Posterior vena cava (tissue), 2 donors: ENCODE data around the gene CFP. TPM values are rescaled to one million over a fixed set of nuclear protein-coding genes. Genes with fewer than 3 reads are reported as not detected.

Experiments
- DNase-seq: peaks from one replicate; pipeline ENCODE4 v3.0.0-alpha.2; 2020; ENCODE audit warnings: low spot score
- intact Hi-C, 2 donors: fragments of 100-400 bp; cut with DNase I; formaldehyde crosslinking; loops; one replicate each; pipeline versions ENCODE4 v1.14.1 to v1.14.2; 2022 to 2023
- total RNA-seq, 2 donors: library from RNA; stranded (reverse); fragmentation: NEBNext Ultra II Directional; extraction: Animal tissue kit (Norgen Biotek cat#: 25700); gene quantifications; one replicate each; pipeline ENCODE4 v1.2.1, GENCODE V29; 2021
- donor health status: DM: yes; HTN: yes; CAD: no.
- donor health status: DM: yes; HTN: yes; CAD: no.

CFP gene
- total RNA-seq, 2 donors from 2014 or later = 3.2 to 10.0 TPM

DNA sequence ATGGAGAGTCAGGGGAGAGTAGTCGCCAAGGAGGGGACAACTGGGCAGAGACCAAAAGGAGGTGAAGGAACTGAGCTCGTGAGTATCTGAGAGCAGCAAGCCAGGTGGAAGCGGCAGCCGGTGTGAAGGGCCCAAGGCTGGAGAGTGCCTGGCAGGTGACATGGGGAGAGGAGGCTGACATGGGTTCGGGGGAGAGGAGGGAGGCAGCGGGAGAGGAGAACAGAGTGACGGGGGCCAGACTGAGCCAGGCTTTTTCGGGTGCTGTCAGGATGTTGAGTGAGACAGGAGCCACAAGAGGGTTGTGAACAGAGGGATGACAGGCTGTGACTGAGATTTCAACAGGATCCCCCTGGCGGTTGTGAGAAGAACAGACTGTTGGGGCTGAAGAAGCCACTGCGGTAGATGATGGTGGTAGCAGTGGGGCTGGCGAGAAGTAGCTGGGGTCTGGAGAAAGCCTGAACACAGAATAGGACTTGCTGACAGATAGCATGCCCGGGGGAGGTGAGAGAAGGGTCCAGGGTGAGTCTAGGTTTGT is 14.9 kb upstream of the CFP start:
- intact Hi-C loops = no loop called here
- DNase-seq = no peak

DNA sequence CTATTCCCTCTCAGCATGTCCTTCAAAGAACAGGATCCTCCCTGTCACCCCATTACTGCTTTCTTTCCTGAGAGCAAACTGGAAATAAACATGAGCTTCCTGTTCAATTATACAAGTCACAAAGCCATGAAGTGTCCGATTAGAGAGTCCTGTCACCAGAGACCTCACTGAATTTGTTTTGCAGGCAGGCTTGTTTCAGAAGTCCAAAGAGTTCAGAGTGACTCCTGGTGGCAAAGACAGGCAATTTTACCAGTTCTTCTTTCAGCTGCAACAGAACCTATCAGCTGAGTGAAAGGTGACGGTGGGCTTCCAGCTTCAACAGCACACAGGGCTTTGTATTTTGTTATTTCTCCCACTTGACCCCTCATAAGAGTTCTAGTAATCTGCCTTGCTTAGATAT is 14.2 kb upstream of the CFP start:
- DNase-seq = no peak
- intact Hi-C loops = no loop called here

DNA sequence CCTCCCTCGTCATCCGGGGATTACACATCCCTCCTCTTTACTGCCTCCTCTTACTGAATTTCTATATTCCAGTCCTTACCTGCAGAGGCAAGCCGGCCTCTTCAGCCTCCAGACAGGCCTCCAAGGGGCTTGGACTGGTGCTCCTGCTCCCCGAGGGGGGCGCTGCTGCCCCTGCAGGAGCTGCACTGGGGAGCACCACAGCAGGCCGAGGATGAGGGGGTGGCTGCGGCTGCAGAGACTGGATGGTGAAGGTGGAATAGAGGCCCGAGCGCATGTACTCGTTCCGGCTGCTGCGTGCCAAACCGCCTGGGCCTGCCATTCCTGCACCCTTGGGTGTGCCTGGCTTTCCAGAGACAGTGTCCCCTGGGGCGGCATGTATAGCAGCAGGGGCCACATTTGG is 9.1 kb upstream of the CFP start:
- no peak for DNase-seq
- intact Hi-C loops = loop anchor here in 1 of 2 donors (5.0 kb wide), 1 partner anchor 862 kb away; no protein-coding TSS in a partner anchor

DNA sequence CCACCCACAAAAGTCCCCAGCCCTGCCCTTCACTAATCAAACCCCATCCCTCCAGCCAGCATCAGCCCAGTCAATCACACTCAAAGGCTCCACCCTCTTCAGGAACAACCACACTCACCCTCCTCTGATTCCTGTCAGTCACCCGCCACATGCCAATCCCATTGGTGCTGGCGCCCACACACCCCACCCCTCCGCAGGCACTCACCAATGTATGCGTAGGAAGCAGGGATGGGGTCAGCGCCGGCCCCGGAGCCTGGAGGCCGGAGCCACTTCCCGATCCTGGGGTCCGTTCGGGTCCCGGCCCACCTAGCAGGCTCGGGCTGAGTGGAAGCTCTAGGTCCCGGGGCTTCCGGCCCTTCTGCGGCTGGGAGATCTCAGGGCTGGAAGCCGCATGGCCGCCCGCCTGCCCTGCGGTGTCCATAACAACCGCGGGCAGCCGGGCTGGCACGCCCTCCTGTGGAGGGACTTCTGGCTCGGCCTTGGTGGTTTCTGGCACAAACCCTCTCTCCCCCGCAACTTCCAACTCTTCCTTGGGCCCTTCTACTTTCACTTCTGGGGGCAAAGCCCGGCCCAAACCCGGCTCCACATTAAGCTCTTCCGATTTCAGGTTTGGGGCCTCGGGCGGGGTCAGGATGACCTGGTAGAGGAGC is 7.9 kb upstream of the CFP start:
- intact Hi-C loops = loop anchor here in 1 of 2 donors (5.0 kb wide), 1 partner anchor 860 kb away; no protein-coding TSS in a partner anchor
- no peak for DNase-seq

DNA sequence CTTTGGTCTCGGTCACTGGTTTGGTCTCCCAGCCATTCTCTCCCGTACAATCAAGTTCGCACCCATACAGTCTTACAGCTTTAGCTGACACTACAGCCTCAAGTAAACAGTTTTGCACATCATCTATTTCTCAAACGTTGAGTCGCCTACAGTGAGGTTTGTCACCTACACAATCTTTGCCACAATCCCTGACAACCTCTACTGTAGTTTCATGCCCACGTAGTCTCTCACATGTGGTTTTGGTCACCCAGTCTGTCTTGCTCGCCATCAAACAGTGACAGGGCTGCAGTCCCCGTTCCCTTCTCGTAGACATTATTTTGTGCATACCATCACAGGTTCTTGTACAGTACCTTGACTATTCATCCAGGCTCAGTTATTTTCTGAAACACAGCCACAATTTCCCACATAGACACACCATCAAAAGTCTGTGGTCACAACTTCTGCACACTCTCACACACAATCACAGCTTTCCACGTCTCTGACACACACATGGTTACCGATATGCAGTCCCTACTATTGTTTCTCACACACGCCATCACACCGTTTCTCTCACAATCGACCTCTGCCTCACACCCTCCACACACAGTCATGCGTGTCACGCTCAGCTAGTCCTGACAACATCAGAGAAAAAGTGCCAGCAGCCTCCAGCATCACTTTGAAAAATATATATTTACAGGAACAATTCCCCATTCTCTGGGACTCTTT is 5.3 kb upstream of the CFP start:
- intact Hi-C loops = loop anchor here in 1 of 2 donors (5.0 kb wide), 1 partner anchor 858 kb away; no protein-coding TSS in a partner anchor
- no peak for DNase-seq

DNA sequence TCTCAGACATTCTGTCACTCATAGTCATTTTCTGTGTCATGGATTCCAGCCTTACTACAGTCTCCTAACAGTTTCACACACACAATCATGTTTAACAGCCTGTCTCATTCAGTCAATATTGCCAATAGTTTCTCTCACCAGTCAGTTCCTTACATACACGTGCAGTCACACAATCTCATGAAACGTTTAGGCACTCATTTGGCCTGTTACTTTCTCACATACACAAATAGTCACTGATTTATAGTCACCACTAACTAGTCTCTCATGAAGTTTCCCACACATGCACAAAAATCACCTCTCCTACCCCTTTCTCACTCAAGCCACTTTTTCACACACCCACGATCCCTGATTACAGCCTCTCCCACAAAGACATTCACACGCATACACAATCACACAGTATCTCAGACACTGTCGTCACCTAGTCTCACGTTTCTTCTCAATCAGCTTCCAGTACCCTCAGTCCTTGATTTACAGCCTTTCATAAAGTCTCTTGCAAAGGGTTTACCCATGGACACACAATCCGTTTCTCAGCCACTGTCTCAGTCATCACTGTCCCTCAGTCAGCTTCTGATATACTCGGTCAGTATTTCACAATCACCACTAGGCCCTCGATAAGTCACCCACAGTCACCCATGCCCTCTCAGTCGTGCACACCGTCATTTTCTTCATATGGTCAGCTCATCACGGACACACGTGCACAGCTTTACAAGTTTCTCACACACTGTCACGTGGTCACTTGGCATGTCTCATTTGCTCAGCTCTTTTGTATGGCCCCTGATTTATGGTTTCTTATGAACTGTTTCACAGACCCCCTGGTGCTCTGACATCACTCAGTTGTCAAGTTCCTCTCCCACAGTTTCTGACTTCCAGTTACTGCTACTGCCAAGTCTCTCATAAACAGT is 4.2 kb upstream of the CFP start:
- intact Hi-C loops = no loop called here

DNA sequence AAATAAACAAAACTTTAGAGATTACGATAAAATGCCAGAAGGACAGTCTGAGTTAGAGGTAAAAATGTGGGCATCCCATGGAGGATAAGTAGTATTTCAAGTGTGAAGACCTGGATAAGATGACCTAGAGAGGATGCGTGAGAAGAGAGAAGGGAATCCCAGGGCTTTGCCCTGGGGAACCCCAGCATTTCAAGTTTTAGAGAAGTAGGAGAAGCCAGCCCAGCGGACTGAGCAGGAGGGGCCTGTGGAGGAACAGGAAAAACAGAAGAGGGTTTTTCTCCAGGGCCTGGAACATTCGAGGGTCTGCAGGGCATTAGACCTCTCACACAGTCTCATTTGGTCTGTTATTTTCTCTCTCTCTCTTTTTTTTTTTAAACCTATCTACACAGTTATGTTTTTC is 2.9 kb upstream of the CFP start:
- intact Hi-C loops = no loop called here

More for the DNA sequence above, 4.2 kb upstream of the CFP start:
- no peak for DNase-seq

DNA sequence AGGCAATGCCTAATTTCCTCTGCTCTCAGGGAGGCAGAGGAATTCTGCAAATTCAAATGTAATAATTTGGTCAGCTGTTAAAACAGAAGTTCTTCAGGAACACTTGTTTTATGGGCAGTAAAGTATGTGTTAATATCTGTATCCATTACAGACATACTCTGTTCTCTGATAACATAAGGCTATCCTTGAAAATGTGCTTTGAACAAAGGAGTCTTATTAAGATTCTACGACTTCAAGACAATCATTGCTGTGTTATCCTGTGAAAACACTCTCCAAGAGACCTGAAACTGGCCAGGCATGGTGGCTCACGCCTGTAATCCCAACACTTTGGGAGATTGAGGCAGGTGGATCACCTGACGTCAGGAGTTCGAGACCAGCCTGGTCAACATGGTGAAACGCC is 1.9 kb upstream of the CFP start:
- intact Hi-C loops = no loop called here
- DNase-seq = no peak

More for the DNA sequence above, 2.9 kb upstream of the CFP start:
- DNase-seq = no peak

DNA sequence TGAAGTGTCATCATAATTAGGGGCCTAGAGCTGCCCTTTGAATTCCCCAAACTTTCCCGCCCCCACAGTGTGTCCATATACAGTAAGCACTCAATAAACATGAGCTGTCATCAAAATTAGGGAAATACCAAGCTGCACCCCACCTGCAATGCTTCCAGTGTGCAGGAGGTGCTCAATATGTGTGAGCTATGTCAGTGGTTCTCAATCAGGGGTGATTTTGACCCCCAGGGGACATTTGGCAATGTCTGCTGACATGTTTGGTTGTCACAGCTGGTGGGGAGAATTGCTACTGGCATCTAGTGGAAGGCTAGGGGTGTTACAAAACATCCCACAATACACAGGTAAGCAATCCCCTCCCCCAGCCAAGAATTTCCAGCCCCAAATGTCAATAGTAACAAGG is 748 bp downstream of the CFP start:
- DNase-seq = no peak
- intact Hi-C loops = no loop called here

DNA sequence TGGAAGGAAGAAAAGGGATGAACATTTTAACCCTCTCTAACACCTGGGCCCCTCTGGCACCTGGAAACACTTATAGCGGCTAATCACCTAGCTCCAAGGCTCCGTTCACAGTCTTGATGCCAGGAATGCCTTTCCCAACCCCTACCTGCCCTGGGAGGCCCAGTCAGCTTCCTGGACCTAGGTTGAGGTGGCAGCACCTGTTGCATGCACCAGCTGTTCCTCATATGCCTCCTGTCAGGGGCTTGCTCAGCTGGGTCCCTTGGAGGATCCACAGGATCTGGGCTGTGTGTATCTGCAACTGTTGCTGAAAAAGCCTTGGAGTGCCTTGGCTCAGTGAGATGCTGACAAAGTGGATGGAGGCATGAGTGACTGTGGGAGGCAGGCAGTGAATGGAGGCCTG is 4.4 kb downstream of the CFP start:
- intact Hi-C loops = no loop called here
- no peak for DNase-seq

DNA sequence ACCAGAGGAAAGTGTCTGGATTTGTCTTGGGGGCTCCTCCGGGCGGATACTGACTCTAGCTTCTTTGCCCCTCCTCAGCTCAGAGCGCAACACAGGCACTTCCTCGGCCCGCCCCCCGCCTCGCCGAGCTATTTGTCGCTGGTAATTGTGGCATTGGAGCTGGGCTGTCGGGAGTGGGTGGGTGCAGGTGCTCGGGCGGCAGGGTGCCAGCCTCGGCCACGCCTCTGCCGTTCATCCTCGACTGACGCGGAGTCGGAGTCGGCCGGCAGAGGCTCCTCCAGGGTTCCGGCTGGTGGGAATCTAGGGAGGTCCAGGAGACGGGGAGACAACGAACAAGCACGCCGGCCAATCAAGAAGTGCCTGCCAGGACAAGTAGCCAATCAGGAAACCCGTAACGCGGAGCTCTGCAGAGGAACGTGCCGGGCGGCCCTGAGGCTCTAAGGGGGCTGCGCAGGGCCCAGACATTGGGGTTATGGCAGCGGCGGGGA is 6.1 kb downstream of the CFP start:
- intact Hi-C loops = no loop called here
- DNase-seq = peak; percentile 84

DNA sequence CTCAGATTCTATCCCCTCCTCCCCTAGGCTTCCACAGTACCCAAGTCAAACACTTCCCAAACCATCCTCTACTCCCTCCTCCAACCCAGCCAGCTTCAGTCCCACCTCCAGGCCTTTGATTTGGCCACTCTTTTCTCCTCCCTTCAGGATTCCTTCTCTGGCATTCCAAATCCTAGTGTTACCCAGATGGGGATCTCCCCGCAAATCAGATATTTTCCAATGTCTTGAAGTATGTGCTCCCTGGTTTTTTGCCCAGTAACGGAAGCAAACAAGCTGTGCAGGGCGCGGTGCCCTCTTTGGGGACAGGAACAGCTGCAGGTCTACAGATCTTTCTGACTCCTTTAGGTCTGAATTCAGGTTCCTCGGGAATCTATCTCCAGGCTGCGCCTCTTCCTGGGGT is 7.9 kb downstream of the CFP start:
- intact Hi-C loops = no loop called here
- DNase-seq = peak; percentile 18

DNA sequence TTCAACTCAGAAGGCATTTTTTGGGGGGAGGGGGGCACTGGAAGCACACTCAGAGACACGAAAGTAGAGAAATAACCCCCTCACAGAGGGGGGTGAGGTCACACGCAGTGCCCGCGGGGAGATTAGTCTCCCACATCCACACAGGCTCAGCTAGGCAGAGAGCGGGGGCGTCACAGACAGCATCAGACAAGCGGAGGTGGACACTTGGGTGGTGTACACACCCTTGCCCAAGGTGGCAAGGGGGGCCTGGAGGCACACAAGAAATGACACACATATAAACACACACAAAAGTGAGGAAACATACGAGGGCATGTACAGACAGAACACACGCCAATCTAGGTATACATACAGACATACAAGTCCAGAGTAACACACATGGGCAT is 9.4 kb downstream of the CFP start:
- intact Hi-C loops = no loop called here

DNA sequence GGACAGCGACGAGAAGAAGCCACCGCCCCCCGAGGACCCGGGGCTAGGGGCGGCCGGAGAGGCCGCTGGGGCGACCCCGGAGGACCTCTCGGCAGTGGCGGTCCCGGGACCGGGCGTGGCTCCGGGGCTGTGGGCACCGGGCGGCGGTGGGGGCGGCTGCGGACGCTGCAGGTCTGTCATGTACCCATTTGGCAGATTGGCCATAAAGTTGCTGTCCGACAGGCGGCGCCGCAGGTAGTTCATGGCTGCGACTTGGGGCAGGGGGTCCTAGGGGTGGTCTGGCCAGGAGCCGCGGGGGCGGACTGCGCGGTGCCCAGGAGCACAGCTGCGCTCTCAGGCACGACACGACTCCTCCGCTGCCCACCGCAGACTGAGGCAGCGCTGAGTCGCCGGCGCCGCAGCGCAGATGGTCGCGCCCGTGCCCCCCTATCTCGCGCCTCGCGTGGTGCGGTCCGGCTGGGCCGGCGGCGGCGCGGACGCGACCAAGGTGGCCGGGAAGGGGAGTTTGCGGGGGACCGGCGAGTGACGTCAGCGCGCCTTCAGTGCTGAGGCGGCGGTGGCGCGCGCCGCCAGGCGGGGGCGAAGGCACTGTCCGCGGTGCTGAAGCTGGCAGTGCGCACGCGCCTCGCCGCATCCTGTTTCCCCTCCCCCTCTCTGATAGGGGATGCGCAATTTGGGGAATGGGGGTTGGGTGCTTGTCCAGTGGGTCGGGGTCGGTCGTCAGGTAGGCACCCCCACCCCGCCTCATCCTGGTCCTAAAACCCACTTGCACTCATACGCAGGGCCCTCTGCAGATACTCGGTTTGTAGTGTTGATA is 10.0 kb downstream of the CFP start, which contains the start of gene SYN1:
SYN1 (minus strand) TSS at position 372 of the 817 bp plus-strand sequence; CDS start at position 243, 129 bp downstream.
- intact Hi-C loops = no loop called here
- DNase-seq = peak; percentile 95

More for the DNA sequence above, 9.4 kb downstream of the CFP start:
- peak; percentile 48 for DNase-seq

DNA sequence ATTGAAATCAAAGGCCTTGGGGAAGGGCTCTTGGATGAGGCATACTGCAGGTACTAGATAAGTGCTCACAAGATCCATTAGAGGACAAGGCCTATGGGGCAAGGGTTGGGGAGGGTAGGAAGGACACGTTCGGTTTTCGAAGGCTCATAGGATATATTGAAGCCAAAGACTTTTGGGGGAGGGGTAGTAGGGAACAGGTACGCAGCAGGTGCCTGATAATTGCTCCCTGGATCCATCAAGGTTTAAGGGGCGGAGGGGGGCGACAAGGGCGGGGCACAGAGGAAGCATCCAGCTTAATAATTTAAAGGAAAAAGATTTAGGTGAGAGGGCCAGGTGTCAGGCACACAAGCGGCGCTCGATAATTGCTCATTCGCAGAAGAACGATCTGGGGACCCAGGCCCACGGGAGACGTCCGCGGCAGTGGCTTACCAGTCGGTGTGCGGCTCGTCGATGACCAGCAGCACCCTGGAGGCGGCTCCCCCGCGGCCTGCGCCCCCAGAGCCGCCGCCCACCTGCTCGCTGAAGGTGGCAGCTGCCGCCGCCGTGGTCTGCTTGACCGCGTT is 10.7 kb downstream of the CFP start:
- DNase-seq = peak; percentile 62
- intact Hi-C loops = no loop called here

DNA sequence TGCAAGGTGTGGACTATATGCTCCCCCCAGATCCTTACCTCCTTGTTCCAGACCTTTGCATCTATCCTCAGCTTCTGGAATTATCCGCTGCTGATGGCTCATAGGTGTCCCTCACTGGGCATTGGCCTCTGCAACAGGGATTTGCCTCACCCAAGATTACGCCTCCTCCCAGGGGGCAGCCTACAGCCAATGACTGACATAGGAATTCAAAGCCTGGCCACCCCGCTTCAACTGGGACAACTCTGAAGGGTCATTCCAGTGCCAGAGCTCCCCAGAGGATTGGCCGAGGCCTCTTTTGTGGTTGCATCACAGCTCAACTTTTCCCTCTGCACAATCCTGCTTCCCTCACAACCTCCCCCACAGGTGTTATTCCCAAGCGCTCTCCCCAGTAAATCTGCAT is 15.1 kb downstream of the CFP start:
- intact Hi-C loops = loop anchor here in 1 of 2 donors (1.0 kb wide), 1 partner anchor 42 kb away; no protein-coding TSS in a partner anchor
- peak; percentile 6 for DNase-seq

DNA sequence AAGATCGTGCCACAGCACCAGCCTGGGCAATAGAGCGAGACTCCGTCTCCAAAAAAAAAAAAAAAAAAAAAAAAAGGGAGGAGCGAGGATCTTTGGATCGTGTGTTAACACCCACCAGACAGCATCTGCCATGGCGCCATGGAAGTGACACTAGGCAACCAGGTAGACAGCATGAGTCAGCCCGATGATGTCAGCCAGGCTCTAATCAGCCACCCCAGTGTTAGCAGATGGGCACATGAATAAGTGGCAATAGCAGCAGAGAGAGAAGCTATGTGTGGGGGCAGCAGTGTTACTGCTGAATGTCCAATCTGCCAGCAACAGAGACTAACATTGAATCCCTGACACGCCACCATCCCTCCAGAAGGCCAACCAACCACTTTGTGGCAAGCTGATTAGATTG is 16.6 kb downstream of the CFP start:
- DNase-seq = peak; percentile 45
- intact Hi-C loops = no loop called here

DNA sequence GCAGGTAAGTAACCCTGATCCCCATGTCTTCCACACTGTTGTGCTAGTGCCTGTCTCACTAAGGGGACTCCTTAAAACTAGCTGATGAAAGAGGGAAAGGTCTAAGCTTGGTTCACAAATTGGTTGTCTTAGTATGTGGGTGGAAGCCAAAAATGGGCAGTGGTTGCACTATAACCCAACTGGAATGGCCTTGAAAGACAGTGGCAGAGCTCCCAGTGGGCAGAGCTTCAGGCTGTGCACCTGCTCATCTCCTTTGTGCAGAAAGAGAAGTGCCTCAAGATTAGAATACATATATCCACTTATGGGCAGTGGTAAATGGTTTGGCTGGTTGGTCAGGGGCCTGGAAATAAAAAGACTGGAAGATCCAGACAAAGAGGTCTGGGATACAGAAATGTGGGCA is 17.3 kb downstream of the CFP start:
- peak; percentile 23 for DNase-seq
- intact Hi-C loops = no loop called here
